Lung microvascular endothelial cell (primary cell): ENCODE measurements around the gene ACSF3. TPM values are rescaled to one million over a fixed set of nuclear protein-coding genes. Genes with fewer than 3 reads are reported as not detected.
"Not testable (repeated sequence)": the region's sequence is repeated elsewhere in the genome, so short reads cannot be mapped to it uniquely, and the experiment has no call there.

Experiments used
- DNase-seq, 2 donors: peaks; one replicate each; pipeline versions ENCODE4 v3.0.0 to v3.0.0-alpha.2; 2010; ENCODE audit warnings: low read depth in 2 of 2
- total RNA-seq: library from RNA; depleted of rRNA; stranded (reverse); fragments of >200 nt; gene quantifications from 2 replicates; pipeline ENCODE4 v1.2.1, GENCODE V29; 2014

ACSF3 gene
- total RNA-seq, 1 donor from 2014 or later: 13.9 TPM

DNA sequence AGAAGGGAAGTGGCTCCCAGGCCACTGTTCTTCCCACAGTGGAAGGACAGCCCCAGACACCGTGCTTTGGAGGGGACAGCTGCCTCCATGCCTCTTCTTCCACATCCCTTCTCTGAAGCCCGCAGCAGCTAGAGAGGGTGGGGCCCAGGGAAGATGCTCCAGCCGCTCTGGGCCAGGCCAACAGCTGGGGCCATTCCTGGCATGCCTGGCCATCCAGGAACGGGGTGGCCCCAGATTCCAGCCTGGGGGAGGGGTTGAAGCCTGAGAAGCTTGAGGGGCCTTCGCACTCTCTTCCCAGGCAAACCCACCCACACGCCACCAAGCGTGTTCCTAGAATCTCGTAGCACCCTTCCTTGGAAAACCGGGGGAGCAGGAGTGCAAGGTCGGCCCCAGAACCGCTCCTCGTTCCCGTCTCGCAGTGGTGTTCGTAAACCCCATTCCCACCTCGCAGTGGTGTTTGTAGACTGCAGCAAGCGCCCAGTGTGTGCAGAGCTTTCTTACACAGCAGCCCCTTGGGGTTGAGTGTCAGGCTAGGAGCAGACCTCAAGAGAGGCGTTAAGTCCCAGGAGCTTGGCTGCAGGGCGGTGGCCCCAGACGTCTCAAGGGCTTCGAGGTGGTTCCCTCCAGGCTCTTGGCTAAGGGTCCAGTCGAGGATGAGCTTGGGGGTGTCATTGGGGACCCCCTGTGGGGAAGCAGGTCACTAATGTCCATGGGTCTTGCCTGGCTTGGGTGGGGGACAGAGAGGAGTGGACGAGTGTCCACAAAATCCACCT lies 80.6 kb downstream of the ACSF3 start:
- no peak for DNase-seq

DNA sequence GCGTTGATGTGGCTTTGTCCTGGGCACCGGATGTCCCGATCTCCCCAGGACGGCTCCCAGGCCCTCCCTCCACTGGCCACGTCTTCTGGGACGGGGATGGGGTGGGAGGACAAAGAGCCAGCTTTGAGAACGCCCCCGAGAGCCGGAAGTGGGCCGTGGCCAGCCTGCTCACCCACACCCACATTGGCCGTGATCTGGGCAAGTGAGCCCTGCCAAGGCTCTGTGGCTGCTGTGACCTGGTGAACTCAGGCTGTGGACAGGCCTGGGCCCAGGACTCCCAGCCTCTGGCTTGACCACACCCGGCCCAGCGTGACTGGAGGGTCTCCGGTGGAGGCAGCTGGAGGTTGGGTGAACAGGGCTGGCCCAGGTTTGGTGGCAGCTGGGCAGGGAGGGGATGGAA lies 81.2 kb downstream of the ACSF3 start:
- DNase-seq: no peak

DNA sequence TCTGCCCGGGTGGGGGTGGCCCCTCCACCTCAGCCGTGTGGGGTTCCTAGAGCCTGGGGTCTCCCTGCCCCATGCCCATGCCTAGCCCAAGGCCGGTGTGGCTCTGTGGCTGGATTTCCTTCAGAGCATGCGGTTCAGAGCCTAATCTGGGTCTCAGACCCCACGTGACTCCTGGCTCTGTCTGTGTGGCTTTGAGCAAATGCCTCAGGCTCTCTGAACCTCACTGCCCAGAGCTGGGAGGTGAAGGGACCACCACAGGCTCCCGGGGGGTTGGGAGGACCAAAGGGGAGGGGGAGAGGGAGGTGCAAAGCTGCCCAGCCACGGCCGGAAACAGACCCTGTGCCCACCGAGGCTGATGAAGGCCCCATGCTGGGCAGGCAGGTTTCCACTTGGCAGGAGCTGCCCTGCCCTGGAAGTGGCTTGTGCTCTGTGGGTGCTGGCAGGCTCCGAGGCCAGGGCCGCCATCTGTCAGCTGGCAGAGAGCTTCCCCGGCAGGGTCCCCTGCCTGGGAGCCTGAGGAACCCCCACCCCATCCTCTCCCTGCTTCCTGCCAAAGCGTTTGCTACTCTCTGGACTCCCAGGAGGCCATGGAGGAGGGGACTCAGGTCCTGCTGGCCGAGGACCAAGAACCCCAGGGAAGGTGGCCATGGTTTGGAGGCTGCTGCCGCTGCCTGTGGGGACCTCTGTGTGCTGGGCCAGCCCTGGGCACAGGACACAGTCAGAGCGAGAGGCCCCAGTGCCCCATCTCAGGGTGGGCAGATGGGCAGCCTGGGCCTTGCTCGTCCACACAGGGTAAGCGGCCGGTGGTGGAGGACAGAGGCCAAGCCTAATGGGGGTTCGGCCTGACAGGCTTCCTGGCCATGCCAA lies 81.9 kb downstream of the ACSF3 start:
- no peak for DNase-seq

DNA sequence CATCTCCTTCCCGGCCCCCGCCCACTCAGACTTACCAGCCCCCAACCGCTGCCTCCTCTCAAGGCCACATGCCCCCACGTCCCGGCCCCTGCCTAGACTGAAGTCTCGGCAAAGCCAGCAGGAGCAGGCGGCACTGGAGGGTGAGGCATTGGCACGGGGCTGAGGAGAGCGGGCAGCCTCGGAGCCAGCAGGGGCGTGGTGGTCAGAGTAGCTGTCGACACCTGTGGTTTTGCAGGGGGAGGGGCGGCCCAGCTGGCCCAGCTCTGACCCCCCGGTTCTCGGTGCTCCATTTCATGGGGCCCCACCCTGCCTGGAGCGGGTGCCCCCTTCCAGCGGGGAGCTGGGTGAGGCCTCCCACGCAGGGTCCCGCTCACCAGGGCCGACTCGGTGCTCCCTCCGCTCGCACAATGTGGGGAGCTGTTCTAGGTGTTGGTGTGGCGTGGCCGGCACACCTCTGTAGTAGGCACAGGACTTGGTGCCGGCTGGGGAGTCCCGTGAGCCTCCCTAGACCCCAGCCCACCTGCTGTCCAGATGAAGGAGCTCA lies 82.6 kb downstream of the ACSF3 start:
- DNase-seq: no peak

DNA sequence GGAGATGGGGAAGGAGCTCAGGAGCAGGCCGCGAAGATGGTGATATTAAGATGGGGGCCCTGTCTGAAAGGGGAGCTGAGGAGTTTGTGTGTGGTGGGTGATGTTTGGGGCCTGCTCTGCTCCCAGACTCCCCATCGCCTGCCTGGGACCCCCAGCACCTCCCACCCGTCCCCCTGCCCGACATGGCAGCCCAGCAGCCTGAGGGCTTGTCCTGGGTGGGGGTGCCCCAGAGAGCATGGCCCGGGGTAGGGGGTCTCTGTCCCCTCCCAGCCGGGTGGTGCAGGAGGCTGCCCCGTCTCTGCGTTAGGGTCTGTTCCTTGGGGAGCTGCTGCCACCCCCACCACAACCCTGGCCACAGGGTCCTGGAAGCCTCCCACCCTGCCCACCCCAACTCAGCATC lies 83.1 kb downstream of the ACSF3 start:
- no peak for DNase-seq

DNA sequence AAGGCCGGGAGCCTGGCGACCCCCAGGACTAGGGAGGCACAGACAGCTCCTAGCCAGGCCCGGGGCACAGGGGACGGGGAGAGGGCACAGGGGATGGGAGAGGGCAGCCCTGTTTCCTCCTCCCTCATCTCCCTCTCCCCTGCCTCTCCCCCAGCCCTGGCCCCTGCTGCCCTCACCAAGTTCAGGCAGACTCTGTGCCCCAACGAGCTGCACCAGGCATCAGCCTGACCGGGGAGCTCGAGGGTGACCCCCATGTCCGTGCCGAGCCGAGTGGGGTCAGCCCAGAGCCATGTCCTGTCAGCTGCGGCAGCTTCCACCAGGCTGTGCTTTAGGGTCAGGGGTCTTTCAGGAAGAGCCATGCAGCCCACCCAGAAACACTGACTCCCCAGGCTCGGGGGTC lies 83.8 kb downstream of the ACSF3 start:
- DNase-seq: no peak

DNA sequence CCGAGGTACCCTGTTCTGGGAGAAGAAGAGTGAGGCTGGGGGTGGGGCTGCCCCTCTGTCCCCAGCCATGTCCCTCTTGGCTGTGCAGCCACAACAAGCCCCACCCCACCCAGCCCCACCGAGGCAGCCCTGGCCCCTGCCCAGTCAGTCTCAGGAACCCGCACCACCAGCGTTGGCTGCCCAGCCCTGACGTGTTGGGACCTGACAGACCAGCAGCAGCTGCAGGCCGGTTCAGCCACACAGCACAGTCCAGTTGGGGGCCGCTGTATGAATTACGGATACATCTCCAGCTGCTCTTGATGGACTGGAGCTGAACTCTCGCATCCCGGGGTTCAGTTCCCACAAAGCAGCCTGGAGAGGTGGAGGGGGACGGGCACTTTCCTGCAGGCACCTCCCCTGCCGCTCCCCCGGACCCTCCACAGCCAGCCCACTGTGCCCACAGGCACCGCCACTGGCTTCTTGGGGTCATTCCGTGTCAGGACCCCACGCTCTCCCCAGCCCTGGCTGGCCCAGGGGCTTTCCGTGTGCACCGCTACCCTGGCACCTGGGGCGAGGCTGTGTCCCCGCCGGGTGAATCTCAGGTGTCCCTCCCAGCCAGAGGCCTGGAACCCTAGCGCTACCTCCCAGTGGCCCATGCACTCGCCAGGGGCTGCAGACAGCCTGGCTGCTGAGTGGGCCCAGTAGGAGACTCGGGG lies 84.9 kb downstream of the ACSF3 start:
- DNase-seq: no peak

DNA sequence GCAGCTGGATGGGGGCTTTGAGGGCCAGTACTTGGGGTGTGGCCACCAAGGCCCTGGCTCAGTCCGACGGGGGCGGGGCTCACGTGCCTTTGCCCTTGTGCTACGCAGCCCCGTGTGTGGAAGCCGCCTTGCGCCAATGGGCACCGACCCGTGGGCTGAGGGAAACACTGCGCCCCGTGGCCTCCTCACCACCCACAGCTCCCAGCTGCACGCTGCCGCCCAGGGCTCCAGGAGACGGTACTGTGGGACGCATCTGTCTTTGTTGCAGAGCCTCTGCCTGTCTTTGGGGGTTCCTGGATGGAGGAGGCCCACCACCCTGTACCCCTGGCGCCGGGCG lies 85.5 kb downstream of the ACSF3 start:
- DNase-seq: no peak

DNA sequence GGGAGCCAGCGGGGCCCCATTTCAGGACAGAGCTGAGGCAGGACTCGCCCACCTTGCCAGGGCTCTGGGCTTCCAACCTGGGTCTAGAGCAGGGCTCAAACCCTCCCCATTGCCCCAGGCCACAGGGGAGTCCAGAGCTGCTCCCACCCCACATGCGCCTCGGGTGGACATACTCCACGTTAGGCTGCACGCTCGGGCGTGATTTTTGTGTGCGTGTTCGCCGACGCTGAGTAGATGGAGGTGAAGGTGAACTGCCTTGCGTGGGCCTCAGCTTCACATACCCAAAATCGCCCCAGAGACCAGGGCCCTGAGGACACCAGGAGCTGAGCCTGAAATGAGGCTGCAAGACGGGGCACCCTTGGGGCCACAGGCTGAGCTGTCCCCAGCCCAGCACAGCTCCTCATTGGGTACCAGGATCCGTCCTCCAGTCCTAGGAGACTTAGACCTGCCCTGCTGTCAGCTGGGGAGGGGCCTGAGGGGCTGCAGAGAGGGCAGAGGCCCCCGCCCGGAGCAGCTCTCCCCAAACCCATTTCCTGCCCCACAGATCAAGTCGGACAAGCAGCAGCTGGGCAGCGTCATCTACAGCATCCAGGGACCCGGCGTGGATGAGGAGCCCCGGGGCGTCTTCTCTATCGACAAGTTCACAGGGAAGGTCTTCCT lies 86.1 kb downstream of the ACSF3 start:
- no peak for DNase-seq

DNA sequence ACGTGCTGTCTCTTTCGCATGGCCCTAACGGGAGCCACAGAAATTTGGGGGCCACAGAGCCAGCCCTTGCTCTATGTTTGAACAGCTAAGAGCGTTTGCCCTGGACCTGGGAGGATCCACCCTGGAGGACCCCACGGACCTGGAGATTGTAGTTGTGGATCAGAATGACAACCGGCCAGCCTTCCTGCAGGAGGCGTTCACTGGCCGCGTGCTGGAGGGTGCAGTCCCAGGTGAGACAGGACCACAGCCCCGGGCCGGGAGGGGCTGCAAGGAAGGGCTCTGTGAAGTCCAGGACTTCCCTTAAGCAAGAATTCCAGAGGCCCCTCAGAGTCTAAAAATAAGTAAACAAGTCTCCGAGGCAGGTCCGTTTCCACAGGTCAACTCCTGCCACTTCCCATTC lies 89.8 kb downstream of the ACSF3 start:
- no peak for DNase-seq

DNA sequence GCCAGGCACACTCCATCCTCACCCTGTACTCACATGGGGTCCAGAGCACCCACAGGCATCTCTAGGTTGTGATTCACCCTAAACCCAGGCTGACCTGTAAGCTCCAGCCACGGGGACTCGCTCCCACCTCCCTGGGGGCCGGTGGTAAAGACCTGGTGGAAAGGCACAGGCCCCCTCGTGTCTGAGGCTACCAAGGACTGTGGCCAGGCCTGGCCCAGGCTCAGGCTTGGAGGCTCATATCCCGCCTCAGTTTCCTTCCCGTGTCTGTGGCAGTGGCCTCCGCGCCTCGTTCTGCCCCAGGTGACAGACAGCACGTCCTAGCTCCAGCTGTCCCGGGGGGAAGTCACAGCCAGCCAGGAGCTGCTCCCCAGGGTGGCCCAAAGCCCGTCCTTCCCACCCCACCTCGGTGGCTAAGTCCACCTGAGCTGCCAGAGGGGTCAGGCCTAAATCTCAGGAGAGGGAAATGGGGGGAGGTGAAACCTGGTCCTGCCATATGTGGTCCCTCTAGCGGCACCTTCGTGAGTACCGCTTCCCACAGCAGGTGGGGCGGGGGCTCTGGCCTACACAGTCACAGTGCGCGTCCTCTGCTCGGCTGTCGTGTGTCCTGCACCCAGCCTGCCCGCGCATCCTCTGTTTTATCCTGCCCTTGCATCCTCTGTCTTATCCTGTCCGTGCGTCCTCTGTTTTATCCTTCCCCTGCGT lies 90.5 kb downstream of the ACSF3 start:
- no peak for DNase-seq

DNA sequence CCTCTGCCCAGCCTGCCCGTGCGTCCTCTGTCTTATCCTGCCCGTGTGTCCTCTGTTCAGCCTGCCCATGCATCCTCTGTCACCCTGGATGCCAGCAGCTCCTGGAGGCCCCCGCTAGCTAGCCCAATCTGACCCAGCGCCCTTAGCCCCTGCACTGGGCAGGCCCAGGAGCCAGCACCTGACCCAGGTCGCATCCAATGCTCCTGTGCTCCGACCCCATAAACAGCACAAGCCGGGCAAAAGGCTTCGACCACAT lies 91.0 kb downstream of the ACSF3 start:
- DNase-seq: no peak

DNA sequence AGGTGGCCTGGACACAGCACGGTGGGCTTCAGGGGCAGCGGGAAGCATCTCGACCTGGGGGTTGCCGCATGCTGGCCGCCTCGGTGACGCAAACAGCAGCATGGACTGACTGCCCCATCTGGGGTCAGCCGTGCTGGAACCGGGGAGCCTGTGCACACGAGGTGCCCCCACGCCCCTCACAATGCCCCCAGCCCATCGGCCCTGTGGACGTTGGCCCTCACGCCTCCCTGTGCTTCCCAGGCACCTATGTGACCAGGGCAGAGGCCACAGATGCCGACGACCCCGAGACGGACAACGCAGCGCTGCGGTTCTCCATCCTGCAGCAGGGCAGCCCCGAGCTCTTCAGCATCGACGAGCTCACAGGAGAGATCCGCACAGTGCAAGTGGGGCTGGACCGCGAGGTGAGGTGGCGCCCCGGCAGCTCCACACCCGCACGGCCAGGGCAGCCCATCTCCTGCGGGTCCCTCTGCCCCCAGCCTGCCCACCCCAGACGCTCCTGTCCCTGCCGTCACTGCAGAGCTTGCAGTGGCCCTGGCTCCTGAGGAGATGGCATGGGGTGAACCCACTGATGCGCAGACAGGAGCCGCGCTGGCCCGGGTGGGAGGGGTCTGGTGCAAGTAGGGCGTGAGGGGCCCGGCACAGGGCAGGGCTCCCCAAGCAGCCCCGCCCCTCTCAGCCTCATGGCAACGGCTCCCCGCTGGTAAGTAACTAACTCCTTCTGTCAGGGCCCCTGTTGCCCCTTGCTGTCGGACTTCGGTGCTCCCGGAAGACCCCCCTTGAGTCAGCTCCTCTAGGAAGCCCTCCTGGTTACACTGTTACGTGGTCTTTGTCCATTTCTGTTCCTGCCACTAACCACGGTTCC lies 91.5 kb downstream of the ACSF3 start:
- DNase-seq: no peak

DNA sequence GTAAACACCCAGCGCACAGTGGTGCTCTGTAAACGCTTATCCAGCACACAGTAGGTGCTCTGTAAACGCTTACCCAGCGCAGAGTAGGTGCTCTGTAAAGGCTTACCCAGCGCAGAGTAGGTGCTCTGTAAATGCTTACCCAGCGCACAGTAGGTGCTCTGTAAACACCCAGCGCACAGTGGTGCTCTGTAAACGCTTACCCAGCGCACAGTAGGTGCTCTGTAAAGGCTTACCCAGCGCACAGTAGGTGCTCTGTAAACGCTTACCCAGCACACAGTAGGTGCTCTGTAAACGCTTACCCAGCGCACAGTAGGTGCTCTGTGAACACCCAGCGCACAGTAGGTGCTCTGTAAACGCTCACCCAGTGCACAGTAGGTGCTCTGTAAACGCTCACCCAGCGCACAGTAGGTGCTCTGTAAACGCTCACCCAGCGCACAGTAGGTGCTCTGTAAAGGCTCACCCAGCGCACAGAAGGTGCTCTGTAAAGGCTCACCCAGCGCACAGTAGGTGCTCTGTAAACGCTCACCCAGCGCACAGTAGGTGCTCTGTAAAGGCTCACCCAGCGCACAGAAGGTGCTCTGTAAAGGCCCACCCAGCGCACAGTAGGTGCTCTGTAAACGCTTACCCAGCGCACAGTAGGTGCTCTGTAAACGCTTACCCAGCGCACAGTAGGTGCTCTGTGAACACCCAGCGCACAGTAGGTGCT lies 92.4 kb downstream of the ACSF3 start:
- DNase-seq: not testable (repeated sequence)

DNA sequence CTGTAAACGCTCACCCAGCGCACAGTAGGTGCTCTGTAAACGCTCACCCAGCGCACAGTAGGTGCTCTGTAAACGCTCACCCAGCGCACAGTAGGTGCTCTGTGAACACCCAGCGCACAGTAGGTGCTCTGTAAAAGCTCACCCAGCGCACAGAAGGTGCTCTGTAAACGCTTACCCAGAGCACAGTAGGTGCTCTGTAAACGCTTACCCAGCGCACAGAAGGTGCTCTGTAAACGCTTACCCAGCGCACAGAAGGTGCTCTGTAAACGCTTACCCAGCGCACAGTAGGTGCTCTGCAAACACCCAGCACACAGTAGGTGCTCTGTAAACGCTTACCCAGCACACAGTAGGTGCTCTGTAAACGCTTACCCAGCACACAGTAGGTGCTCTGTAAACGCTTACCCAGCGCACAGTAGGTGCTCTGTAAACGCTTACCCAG lies 93.0 kb downstream of the ACSF3 start:
- not testable (repeated sequence) for DNase-seq

DNA sequence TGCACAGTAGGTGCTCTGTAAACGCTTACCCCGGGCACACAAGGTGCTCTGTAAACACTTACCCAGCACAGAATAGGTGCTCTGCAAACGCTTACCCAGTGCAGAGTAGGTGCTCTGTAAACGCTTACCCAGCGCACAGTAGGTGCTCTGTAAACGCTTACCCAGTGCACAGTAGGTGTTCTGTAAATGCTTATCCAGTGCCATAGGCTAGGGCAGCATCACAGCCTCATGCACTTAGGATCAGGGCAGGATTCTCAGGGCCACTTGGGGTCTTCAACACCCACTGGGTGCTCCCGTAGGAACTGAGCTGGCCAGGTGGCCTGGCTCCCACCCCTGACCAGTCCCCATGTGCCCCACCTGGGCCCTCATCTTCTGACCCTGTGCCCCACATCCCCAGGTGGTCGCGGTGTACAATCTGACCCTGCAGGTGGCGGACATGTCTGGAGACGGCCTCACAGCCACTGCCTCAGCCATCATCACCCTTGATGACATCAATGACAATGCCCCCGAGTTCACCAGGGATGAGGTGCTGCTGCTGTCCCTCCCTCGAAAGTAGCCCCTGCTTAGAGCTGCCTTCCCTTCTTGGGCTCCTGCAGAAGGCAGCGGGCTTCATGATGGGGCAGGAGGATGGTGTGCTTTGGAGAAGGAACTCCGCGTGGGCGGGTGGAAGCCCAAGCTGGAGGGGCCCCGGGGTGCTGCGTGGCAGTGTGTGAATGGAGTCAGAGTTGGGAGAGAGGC lies 93.5 kb downstream of the ACSF3 start:
- no peak for DNase-seq

DNA sequence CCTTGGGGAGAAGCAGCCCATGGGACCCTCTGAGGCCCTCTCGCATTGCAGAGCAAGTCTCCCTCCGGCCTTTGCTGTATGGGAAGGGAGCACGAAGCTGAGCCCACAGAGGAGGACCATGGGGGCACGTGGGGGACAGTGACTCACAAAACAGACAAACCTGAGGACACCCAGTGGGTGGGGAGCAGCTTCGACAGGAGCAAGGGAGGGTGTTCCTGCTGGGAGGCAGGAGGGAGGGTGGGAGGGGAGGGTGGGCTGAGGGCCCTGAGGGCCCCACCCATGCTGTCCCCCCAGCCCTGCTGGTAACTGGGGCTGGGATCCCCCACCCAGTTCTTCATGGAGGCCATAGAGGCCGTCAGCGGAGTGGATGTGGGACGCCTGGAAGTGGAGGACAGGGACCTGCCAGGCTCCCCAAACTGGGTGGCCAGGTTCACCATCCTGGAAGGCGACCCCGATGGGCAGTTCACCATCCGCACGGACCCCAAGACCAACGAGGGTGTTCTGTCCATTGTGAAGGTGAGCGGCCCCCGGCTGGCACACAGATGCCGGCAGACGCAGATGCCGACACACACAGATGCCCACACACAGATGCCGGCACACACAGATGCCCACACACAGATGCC lies 94.2 kb downstream of the ACSF3 start:
- no peak for DNase-seq
